HFF-Myc (cell line): ENCODE data around the gene CALHM2.

ENCODE experiments used
- DNase-seq: peaks from one replicate; pipeline ENCODE4 v3.0.0-alpha.2; 2011; ENCODE audit warnings: low read depth; ENCODE audit errors: extremely low read depth
- H3K4me3 ChIP-seq: replicated peaks from 2 replicates; pipeline ENCODE4 v1.5.1; 2011; ENCODE audit warnings: low read depth, mild to moderate bottlenecking, control low read depth, low read length
- CTCF ChIP-seq: IDR thresholded peaks from 2 replicates; pipeline ENCODE4 v1.5.1; 2012; ENCODE audit warnings: mild to moderate bottlenecking, low read depth, low read length, control low read depth; ENCODE audit errors: missing control alignments

Gene CALHM2

GRCh38 chr10:103495321-103495720 lies 43.2 kb upstream of the CALHM2 start:
- TF ChIP-seq CTCF: no peak
- DNase-seq: no peak
- H3K4me3 ChIP-seq: no peak overlapping the region

GRCh38 chr10:103493916-103494877 lies 42.0 kb upstream of the CALHM2 start:
- no peak for DNase-seq
- peak overlapping the region; percentile 33 for H3K4me3 ChIP-seq
- TF ChIP-seq CTCF: no peak

- DNase-seq: no peak
- no peak for TF ChIP-seq CTCF
- H3K4me3 ChIP-seq: peak within 1 kb of the TSS; percentile 33
These were observed 41.3 kb upstream of the CALHM2 start, which contains the start of gene NEURL1 for GRCh38 chr10:103493362-103493915. NEURL1 (plus strand) TSS chr10:103493705; CDS start chr10:103494388, 683 bp downstream.

GRCh38 chr10:103492655-103493261 lies 40.6 kb upstream of the CALHM2 start:
- H3K4me3 ChIP-seq: no peak overlapping the region
- DNase-seq: no peak
- no peak for TF ChIP-seq CTCF

GRCh38 chr10:103491729-103492364 lies 39.7 kb upstream of the CALHM2 start:
- TF ChIP-seq CTCF: no peak
- DNase-seq: peak; percentile 96
- H3K4me3 ChIP-seq: no peak overlapping the region

- H3K4me3 ChIP-seq: no peak overlapping the region
- DNase-seq: no peak
- no peak for TF ChIP-seq CTCF
These were observed 38.8 kb upstream of the CALHM2 start for GRCh38 chr10:103490986-103491314.
